GM12874 (cell line): ENCODE measurements around the gene TOMM40L.
A peak's percentile ranks its signal among the peaks of the same experiment; 100 is the strongest.

Experiments
- TF ChIP-seq, protein P1 (sequence below): IDR thresholded peaks from 2 replicates; pipeline ENCODE4 v1.5.1; 2011; ENCODE audit warnings: low read depth, mild to moderate bottlenecking, control low read depth, low read length, moderate library complexity; ENCODE audit not compliant: insufficient read depth

Gene TOMM40L

DNA sequence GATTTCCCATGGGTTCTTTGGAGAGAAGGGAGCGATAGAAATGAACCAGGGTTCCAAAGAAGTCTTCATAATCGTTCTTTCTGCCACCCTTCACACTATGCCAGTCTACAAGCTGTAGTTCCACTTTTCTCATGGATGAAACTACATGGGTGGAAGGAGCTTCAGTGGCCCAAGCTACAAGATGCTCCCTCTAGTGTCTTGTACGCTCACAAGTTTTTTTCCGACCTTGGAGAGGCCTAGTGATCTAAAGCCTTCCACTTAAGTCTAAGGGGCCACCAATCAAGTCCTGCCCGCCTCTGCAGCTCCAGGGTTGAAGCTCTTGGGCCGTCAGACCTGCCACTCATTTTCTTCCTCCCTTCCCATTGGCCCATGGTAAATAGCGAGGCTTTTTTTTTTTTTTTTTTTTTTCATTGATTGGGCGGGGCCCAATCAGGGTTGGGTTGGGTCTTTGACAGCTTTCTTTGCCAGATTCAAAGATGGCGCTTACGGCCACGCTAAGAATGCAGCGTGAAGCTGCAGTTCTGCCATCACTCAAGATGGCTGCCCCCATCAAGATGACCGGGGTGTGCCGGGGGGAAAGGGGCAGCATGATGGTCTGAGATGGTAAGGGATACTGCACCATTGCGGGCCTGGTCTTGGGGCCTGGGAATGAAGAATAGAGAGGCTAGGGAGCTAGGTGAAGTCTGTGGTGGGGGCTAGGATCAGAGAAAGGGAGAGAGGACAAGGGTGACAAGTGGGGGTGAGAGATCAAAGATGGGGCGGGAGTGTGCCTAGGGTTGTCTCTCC is at the start of gene TOMM40L:
Gene TOMM40L, plus strand, starts transcription at position 527 of the 786 bp plus-strand sequence. CDS start 430 bp downstream, outside the sequence.
- TF ChIP-seq, protein P1, sequence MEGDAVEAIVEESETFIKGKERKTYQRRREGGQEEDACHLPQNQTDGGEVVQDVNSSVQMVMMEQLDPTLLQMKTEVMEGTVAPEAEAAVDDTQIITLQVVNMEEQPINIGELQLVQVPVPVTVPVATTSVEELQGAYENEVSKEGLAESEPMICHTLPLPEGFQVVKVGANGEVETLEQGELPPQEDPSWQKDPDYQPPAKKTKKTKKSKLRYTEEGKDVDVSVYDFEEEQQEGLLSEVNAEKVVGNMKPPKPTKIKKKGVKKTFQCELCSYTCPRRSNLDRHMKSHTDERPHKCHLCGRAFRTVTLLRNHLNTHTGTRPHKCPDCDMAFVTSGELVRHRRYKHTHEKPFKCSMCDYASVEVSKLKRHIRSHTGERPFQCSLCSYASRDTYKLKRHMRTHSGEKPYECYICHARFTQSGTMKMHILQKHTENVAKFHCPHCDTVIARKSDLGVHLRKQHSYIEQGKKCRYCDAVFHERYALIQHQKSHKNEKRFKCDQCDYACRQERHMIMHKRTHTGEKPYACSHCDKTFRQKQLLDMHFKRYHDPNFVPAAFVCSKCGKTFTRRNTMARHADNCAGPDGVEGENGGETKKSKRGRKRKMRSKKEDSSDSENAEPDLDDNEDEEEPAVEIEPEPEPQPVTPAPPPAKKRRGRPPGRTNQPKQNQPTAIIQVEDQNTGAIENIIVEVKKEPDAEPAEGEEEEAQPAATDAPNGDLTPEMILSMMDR = peak; percentile 67

DNA sequence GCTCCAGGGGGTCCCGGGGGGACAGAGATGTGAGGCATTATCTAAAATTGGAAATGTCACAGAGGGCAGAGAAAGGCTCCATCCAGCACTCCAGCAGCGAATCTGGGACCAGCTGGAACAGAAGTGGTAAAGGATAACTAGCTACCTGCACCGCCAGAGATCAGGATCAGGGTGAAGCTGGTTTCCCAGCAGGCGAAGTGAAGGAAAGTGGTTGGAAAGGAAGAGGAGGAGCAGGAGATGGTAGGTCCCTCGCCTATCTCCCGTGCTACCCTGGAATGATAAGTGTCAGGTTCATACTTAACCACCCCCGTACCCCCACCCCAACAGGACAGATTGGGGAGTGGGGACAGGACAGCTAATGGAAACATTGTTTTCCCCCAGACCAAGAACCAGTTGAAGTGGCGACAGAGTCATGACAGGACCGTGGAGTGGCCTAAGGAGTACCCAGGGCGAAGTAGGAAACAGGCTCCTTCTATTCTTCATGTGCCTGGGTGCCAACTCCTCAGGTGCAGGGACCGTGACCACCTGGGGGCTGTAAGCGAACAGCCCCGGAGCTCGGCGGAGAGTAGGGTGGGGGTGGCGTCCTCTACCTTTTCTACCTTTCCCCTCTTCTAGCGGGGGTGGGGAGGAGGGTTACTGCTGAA is 49.3 kb upstream of the TOMM40L start:
- TF ChIP-seq, protein P1 = no peak

DNA sequence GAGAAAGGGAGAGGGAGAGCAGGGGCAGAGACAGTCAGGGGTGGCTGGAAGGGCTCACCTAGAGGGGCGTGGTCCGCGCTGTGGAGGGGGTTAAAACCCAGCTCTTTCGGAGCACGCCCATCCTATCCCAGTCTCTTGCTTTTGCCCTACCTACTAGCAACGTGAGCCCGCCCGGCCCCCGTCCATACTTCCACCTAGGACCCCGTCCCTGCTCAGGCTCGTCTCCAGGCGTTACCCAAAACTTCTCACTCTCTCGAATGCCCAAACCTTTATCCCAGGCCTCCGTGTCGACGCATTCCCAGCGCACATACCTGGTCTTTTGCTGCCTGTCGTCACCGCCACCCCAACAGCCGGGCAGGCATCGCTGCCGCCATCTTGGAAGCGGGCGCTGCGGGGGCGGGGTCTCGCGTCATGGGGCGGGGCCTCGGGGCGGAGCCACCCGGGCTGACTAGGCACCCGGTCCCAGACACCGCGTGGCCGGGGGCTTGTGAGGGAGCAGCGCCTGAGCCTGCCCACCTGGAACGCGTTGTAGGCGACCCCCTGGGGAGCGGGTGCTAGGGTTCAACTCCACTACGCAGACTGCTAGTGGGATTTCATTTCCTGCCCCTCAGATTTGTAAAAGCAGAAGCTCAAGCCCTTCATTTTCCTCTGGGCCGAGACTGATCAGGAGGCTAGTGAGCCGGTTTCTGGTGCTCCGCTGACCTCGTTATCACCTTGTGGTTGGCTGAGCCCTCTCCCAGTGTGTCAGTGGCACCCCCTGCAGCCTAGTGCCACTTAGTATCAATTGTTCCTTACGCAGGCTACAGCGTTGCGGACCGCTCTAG is 48.5 kb upstream of the TOMM40L start, which contains the start of gene B4GALT3:
Gene B4GALT3, minus strand, starts transcription at position 396 of the 824 bp plus-strand sequence. CDS start 1,447 bp downstream, outside the sequence.
- TF ChIP-seq, protein P1 = peak; percentile 47

DNA sequence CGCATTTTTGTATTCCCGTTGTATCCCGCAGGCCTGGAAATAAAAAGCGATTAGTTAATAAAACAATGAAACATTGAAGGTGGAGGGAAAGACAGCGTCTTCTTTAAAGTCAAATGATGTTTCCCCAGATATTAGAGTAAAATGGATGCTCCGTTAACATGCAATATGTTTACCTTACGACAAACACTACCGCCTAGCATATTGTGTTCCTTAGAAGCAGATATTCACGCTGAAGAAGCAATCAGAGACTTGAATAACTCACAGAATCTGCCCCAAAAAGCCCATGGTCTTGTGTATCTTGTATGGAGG is 48.0 kb upstream of the TOMM40L start:
- TF ChIP-seq, protein P1 = no peak

DNA sequence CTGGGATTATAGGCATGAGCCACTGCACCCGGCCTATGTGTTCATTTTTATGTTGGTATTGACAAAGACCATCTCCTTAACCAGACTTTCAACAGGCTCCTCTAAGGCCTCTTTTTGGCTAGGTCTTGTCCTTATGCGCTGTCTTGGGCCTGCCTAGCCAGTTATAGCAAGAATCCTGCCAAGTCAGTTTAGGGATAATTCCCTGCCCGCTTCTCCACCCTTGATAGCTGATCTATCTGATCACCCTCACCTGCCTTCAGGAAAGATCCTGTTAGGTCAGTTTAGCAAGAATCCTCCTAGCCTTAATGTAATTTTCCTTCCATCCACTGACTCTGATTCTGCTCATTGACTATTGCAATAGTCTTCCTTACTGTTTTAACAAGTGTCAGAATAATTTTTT is 46.2 kb upstream of the TOMM40L start:
- TF ChIP-seq, protein P1 = no peak

DNA sequence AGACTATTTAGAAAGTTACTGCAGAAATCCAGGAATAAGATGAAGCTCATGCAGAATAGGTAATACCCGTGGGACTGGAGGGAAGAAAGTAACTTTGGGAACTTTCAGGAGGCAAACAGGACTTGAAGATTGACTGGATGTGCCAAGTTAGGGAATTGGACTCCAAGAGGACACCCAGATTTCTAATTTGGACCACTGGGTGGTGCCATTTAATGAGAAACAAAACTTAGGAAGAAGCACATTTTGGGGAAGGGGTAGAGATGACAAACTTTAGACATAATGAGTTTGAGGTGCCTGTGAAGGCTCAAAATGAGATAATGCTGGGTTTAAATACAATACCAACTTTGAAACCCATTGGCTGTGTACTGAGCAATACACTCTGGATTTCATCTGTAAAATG is 45.2 kb upstream of the TOMM40L start:
- TF ChIP-seq, protein P1 = no peak

DNA sequence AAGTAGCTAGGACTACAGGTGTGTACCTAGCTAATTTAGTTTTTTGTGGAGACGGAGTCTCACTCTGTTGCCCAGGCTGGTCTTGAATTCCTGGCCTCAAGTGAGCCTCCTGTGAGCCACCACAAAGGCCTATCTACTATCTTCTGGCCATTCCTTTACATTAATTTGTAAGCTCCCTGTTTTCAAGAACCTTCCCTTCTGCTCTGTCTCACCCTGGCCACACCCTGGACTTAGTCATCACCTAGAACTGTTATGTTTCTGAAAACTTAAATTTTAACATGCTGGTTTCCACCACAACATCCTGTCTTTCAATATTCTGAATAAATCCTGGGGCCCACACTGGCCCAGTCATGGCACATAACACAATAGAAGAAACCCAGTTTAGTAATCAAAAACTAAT is 43.6 kb upstream of the TOMM40L start:
- TF ChIP-seq, protein P1 = no peak
